Lung (tissue), 12 donors: Measurements from ENCODE around the gene GLCCI1. TPM values are rescaled to one million over a fixed set of nuclear protein-coding genes. Genes with fewer than 3 reads are reported as not detected.

Experiments
- ATAC-seq: fragments of 200-7000 bp; cut with Tn5 transposase; one replicate; pipeline ENCODE4 v1.9.1; 2020; ENCODE audit warnings: moderate number of reproducible peaks; ENCODE audit not compliant: insufficient read depth, low FRiP score
- DNase-seq, 3 donors: peaks; one replicate each; pipeline ENCODE4 v3.0.0-alpha.2; 2013 to 2017
- H3K27ac ChIP-seq, 2 donors: one replicate each; pipeline ENCODE4 v1.5.1; 2013; ENCODE audit warnings: mild to moderate bottlenecking in 2 of 2, moderate library complexity in 2 of 2, control low read depth in 1 of 2, inconsistent platforms in 1 of 2, low read depth in 1 of 2, low read length in 1 of 2
- H3K27me3 ChIP-seq, 3 donors: one replicate each; pipeline ENCODE4 v1.5.1; 2013; ENCODE audit warnings: low read length in 2 of 3; ENCODE audit not compliant: control insufficient read depth in 3 of 3, insufficient read depth in 3 of 3
- H3K36me3 ChIP-seq, 4 donors: one replicate each; pipeline ENCODE4 v1.5.1; 2013; ENCODE audit warnings: low read length in 4 of 4, mild to moderate bottlenecking in 1 of 4, moderate library complexity in 1 of 4; ENCODE audit not compliant: control insufficient read depth in 4 of 4, insufficient read depth in 4 of 4
- H3K4me1 ChIP-seq, 5 donors: one replicate each; pipeline ENCODE4 v1.5.1; 2013; ENCODE audit warnings: low read length in 5 of 5, mild to moderate bottlenecking in 2 of 5, moderate library complexity in 1 of 5; ENCODE audit not compliant: control insufficient read depth in 5 of 5, insufficient read depth in 5 of 5
- H3K4me3 ChIP-seq: one replicate; pipeline ENCODE4 v1.5.1; 2013; ENCODE audit warnings: mild to moderate bottlenecking, control low read depth, moderate library complexity
- H3K9ac ChIP-seq, 2 donors: one replicate each; pipeline ENCODE4 v1.5.1; 2013; ENCODE audit warnings: low read length in 2 of 2, control low read depth in 1 of 2; ENCODE audit not compliant: insufficient read depth in 1 of 2
- H3K9me3 ChIP-seq, 4 donors: one replicate each; pipeline ENCODE4 v1.5.1; 2013; ENCODE audit warnings: low read length in 3 of 4, mild to moderate bottlenecking in 1 of 4, moderate library complexity in 1 of 4; ENCODE audit not compliant: control insufficient read depth in 4 of 4, insufficient read depth in 3 of 4
- CTCF ChIP-seq: IDR thresholded peaks from 2 replicates; pipeline ENCODE4 v1.5.1; 2012; ENCODE audit warnings: mild to moderate bottlenecking; ENCODE audit errors: control extremely low read depth, extremely low read depth
- WGBS, 2 donors: extraction: QIAGEN DNeasy Blood & Tissue Kit; methylation state at CpG; one replicate each; pipeline ENCODE4 v1.1.7; 2013; 5-methylcytosine and 5-hydroxymethylcytosine counted together
- polyA plus RNA-seq, 2 donors: library from polyadenylated mRNA; stranded (reverse); fragments of 200-250 nt; gene quantifications; one replicate each; pipeline ENCODE4 v1.2.1, GENCODE V29; 2013
- total RNA-seq, 2 donors: library from RNA; depleted of rRNA in 1 of 2; stranded (reverse); fragments of >200 nt in 1 of 2; gene quantifications; one replicate each; pipeline ENCODE4 v1.2.1, GENCODE V29; 2014 to 2021
- donor health status: control.
- donor health status: control.
- donor health status: Bipolar disorder and iron deficiency.
- donor health status: healthy.
- donor health status: DM: yes; HTN: yes; CAD: no.

Gene GLCCI1
- total and polyA plus RNA-seq, 4 donors, result 2.5 to 60.2 (median 21.0) TPM

- ATAC-seq, result no peak
- no peak overlapping the region for H3K9ac ChIP-seq
- no peak for DNase-seq
- TF ChIP-seq CTCF, result no peak
- peaks cover 0 to 6% (median 2%) of the 10 kb centered on the region in 4 donors for H3K36me3 ChIP-seq
- H3K9me3 ChIP-seq, result no peaks in the 10 kb centered on the region
- peaks cover 0 to 3% (median 0%) of the 10 kb centered on the region in 5 donors for H3K4me1 ChIP-seq
- H3K4me3 ChIP-seq, result no peak overlapping the region
- no peaks in the 10 kb centered on the region for H3K27me3 ChIP-seq
- H3K27ac ChIP-seq, result no peak overlapping the region
- WGBS, 2 donors, result 88 to 93% methylated on average over 12 of the region's 12 CpGs
These were observed 100.5 kb downstream of the GLCCI1 start for GRCh38 chr7:8068892-8069686.

- H3K9me3 ChIP-seq, result no peaks in the 10 kb centered on the region
- H3K4me3 ChIP-seq, result no peak overlapping the region
- peaks cover 0 to 6% (median 2%) of the 10 kb centered on the region in 4 donors for H3K36me3 ChIP-seq
- TF ChIP-seq CTCF, result no peak
- 94 to 97% methylated on average over 9 of the region's 9 CpGs for WGBS, 2 donors
- H3K4me1 ChIP-seq, result peaks cover 0 to 3% (median 0%) of the 10 kb centered on the region in 5 donors
- H3K27me3 ChIP-seq, result no peaks in the 10 kb centered on the region
- H3K27ac ChIP-seq, result no peak overlapping the region
- ATAC-seq, result no peak
- no peak for DNase-seq
- no peak overlapping the region for H3K9ac ChIP-seq
These were observed 102.0 kb downstream of the GLCCI1 start for GRCh38 chr7:8070451-8071180.

GRCh38 chr7:8078418-8078817, 109.8 kb downstream of the GLCCI1 start:
- H3K9me3 ChIP-seq, result no peaks in the 10 kb centered on the region
- TF ChIP-seq CTCF, result no peak
- H3K27me3 ChIP-seq, result no peaks in the 10 kb centered on the region
- no peak for ATAC-seq
- H3K9ac ChIP-seq, result no peak overlapping the region
- no peaks in the 10 kb centered on the region for H3K4me1 ChIP-seq
- no peak overlapping the region for H3K4me3 ChIP-seq
- no peak for DNase-seq
- no peak overlapping the region for H3K27ac ChIP-seq
- no peaks in the 10 kb centered on the region for H3K36me3 ChIP-seq
